OCI-LY7 (cell line): Measurements from ENCODE around the gene UNC13B.

ENCODE experiments used
- CTCF ChIP-seq: fragments of 200-600 bp; sonication (generic); conservative IDR thresholded peaks from 2 replicates; pipeline ENCODE4 v1.5.1; 2014; ENCODE audit warnings: mild to moderate bottlenecking, antibody characterized with exemption, low read length, moderate library complexity, mixed read lengths
- EZH2phosphoT487 ChIP-seq: fragments of 200-600 bp; sonication (generic); IDR thresholded peaks from 2 replicates; pipeline ENCODE4 v1.6.1; 2018; ENCODE audit warnings: low read depth, borderline replicate concordance, mild to moderate bottlenecking, mixed run types, antibody characterized with exemption, low read length, moderate library complexity, mixed read lengths

GRCh38 chr9:35404865-35405264 is 243.1 kb downstream of the UNC13B start:
- no peak for TF ChIP-seq CTCF
- no peak for TF ChIP-seq EZH2phosphoT487
